HL-60 (cell line): ENCODE measurements around the gene FGF23.

Source experiments
- CTCF ChIP-seq: IDR thresholded peaks from one replicate; pipeline ENCODE4 v1.5.1; 2011; ENCODE audit warnings: low read length, control low read depth, inconsistent platforms; ENCODE audit not compliant: insufficient read depth
- POLR2AphosphoS5 ChIP-seq: IDR thresholded peaks from 2 replicates; pipeline ENCODE4 v1.6.1; 2012; ENCODE audit warnings: low read depth
- REST ChIP-seq: IDR thresholded peaks from 2 replicates; pipeline ENCODE4 v1.6.1; 2012; ENCODE audit warnings: low read depth; ENCODE audit not compliant: insufficient replicate concordance
- SPI1 ChIP-seq: IDR thresholded peaks from 2 replicates; pipeline ENCODE4 v1.6.1; 2012; ENCODE audit warnings: low read depth, mild to moderate bottlenecking, borderline replicate concordance

GRCh38 chr12:4366090-4366489 lies 13.4 kb downstream of the FGF23 start:
- TF ChIP-seq POLR2AphosphoS5 (no peak), CTCF (no peak), REST (no peak), SPI1 (no peak)
